Fibroblast of skin of left quadriceps (primary cell): ENCODE results near the gene NPAS3.

ENCODE experiments used
- DNase-seq, 2 experiments: peaks; one replicate each; pipeline ENCODE4 v3.0.0-alpha.2; 2013; ENCODE audit warnings: low read depth in 2 of 2

The NPAS3 gene

GRCh38 chr14:33441633-33442032, 503.0 kb downstream of the NPAS3 start:
- DNase-seq = no peak

DNA sequence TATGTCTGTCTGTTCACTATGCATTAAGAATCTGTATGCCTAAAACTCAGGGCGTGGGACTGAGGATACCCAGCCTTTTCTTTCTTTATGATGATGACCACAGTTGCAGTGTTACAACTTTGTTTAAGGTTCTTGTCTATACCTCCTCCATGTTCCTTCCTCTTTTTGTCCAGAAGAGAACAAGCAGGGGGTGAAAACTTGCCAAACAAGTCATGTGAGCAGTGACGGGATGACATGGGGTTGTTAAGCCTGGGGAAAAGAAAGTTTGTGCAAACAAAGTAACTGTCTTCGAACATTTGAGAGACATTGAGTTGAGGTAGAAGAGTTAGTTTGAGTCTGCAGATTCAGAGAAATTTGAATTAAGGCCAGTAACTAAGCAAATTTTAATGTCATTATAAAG, 505.5 kb downstream of the NPAS3 start:
- no peak for DNase-seq

DNA sequence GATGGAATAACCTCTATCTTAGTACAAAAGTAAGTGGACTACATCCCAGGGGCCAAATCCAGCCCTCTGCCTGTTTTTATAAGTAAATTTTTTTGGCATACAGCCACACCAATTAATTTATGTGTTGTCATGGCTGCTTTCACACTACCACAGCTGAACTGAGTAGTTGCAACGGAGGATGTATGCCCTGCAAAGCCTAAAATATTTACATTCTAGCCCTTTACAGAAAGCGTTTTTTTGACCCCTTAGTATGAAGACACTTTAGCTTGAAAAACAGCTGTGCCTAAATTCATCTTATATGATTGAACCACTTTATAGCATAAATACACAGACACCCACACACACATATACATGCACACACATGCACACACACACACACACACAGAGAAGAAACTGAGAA, 510.6 kb downstream of the NPAS3 start:
- no peak for DNase-seq

DNA sequence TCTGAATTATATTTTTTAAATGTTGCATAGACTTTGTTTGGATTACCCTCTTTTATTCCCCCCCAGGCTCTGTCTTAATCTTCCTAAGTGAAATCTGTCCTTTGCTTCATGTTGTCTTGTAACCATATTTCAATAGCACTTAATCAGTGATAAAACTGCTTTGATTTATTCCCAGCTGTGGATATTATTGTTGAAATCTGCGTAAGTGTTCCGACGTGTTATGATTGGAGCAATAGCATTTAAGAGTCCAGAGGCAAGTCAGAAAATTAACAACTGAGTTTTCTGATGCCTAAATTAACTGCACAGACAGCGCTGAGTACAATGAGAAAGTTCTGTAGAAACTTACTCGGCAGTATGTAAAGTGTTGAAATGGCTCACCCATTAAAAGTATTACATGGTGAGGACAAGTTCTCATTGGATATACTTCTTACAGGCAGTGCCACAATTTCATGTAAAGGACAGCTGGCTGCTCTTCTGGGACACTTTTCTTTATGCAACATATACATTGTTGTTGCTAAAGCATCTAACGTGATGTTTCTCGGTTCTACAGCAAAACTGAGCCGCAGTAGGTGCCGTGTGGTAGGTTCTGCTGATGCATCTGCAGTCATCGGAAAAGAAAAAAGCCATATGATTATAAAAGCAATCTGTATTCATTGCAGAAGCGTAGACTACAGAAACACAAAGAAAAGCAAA, 511.2 kb downstream of the NPAS3 start:
- no peak for DNase-seq

DNA sequence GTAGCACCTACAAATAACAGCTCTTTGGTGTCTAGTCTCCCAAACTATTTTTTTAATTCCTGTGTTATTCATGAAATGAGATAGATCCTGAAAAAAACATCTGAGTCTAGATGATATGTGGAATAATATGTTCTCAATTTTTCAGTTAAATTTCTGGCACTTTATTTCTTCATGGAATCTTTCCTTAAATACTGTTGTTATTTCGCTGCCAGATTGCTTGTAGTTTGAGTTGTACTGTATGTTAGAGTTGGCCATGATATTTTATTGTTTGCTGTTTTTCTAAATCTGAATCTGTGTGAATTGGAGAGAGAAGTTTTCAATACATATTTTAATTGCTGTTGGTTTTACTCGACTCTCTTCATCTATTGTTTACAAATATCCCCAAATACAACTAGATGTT, 511.7 kb downstream of the NPAS3 start:
- no peak for DNase-seq

GRCh38 chr14:33451211-33451610, 512.5 kb downstream of the NPAS3 start:
- DNase-seq = no peak

DNA sequence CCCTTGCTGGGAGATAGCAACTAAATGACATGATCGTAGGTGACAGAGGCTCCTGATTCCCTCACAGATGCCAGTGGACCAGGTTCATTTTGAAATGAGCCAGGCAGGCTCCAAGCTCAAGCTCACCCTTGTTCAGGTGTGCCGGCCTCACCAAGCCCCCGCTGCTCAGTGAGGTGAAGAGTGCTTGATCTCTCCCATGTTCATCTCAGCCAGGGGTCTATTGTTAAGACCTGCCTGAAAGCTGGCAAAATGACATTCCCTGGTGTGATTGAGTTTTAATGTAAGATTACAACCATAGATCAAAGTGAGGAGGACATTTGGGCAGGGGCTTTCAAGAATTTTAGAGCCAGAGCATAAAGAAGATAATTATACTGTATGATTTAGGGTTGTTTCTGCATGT, 514.3 kb downstream of the NPAS3 start:
- no peak for DNase-seq

- DNase-seq = no peak
These were observed 515.4 kb downstream of the NPAS3 start for GRCh38 chr14:33454022-33454595.

DNA sequence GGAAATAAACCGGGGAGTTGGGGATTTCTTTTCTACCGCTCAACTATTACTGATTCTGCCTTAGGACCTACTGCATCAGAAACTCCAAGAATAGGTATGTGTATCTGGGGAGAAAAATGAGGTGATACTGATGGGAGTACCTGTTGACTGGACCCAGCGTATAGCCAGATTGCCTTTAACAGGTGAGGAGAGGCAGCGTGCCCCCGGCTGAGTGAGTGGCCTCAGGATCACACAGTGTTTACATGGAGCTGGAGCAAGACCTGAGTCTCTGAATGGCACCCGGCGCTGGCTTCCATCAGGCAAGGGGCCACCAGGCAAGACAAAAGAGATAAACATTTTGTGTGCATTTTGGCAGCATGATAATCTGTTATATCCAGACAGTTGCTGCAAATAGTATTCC, 516.0 kb downstream of the NPAS3 start:
- no peak for DNase-seq

DNA sequence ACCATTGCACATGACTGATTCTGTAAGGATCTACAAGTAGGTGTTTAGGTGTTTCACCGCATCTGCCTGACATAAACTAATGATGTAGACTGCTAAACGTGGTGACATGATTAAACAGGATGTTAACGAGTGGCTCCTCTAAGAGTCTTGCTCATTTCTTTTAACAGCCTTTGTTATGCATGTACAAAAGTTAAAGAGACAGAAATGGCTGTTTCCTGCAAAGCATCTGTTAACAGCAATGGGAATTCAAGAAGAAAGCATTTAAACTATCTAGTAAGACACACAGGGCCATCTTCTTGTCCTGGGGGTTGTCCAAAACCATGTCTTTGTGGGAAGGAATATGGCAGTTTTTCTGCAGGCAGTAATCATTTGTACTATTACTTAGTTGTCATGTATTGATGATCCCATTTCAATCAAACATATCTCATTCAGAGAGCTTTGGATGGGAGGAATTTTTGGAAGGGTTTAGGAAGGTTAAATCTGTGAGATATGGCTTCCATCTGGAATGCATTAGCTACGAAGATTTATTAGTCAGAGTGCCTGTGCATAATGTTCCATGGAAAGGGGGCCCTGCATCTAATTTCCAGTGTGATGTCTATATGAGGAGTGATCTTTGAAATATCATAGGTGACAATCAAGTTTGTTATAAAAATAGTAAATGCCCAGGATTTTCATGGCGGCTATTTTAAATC, 517.1 kb downstream of the NPAS3 start:
- peak; percentile 7 to 28 for DNase-seq

DNA sequence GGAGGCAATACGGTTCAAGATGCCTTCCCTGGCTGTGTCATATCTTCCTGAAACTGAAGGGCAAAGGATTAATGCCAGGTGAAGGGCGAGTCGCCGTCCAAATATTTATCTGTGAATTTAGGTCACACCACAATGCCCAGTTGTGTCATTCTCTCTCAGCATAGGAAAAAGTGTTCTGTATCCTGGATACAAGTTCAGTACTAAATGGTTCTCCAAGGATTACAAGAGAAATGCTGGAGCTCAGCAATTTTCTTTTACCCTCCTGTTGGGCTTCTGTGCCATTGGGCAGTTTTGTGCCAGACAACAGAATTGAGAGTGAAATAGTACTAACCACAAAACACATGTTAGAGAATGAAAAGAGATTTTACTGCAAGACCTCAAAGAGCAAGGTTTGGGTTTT, 518.3 kb downstream of the NPAS3 start:
- no peak for DNase-seq

DNA sequence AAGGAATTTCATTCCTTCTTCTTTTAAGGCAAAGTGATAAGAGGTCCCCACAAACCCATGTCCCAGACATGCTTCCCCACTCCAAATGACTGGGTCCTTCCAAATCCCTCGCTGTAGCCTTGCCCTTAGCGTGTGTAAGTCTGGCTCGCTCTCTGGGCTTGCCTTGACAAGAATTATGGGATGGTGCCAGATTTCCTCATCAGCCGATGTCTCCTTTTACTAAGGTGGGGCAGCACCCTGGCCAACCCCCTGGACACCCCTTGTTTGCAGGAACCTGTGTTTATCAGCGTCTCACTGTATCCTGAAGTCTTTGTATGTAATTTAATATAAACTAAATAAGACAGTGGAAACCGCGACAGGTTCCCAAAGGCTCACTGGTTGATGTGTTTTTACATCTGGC, 518.9 kb downstream of the NPAS3 start:
- no peak for DNase-seq

DNA sequence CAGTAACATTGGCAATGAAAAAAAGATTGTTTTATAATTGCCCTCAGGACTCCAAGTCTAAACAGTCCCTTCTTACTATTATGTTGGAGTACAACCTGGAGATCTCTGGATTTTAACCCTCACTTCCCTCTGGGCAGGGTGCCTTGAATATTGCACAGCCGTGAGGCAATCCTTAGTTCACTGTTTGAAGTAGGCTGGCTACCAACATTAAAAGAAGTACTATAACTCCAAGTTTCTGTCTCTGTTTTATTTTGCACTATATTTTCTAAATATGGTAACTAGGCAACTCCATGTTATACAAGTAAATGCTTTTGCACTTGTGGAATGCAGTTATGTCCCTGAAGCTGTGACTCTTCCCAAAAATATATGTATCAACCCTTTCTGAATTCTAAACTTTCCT, 521.5 kb downstream of the NPAS3 start:
- no peak for DNase-seq

- no peak for DNase-seq
These were observed 522.4 kb downstream of the NPAS3 start for GRCh38 chr14:33461036-33461435.

DNA sequence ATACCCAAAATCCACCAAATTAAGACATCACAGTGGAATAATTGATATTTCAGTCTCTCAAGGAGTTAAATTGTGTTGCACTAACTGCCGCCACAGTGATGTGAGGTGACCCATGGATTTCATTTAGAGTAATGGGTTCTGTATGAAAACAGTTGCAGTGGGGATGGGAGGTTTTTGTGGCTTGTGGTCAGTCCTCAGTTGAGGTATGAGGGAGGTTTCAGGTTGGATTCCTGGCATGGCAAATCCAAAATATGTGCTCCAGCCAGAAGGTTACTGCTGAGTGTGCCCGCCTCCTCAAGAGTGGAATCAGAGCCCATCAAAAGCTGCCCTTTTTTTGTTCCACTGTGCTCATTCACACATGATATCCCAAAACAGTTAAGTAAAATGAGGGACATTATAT, 525.1 kb downstream of the NPAS3 start:
- no peak for DNase-seq

DNA sequence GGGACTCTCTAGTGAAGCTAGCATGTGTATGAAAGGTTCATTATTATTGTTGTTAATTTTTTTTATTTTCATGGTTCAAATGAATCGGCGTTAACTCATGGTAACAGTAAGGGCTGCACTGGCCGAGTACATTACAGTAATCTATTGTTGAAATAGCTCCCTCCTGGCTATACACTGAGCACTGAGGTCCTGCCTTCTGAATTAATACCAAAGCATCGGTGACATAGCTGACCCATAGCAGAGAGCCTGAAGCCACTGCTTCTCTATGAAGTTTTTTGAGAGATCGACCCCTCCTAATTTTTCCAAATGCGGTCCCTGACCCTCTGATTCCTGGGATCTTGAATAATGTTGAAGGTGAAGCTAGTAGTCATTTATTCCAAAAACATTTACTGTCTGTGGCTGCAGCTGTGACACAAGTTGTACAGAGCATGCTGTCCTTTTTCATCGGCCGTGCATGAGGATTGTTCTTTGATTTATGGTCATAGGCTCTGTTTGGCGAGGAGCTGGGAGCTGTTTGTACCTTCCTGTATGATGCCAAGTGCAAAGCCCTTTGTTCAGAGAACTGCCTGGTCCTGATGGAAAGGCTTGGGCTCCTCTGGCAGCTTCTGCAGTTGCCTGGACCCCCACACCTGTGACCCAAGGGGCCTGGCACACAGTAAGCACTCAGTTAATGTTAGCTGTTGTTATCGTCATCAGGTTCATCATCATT, 525.7 kb downstream of the NPAS3 start:
- no peak for DNase-seq

- DNase-seq = no peak
These were observed 527.4 kb downstream of the NPAS3 start for GRCh38 chr14:33465846-33466700.

GRCh38 chr14:33467971-33468370, 529.3 kb downstream of the NPAS3 start:
- DNase-seq = no peak

- no peak for DNase-seq
These were observed 531.2 kb downstream of the NPAS3 start for GRCh38 chr14:33469898-33470297.

DNA sequence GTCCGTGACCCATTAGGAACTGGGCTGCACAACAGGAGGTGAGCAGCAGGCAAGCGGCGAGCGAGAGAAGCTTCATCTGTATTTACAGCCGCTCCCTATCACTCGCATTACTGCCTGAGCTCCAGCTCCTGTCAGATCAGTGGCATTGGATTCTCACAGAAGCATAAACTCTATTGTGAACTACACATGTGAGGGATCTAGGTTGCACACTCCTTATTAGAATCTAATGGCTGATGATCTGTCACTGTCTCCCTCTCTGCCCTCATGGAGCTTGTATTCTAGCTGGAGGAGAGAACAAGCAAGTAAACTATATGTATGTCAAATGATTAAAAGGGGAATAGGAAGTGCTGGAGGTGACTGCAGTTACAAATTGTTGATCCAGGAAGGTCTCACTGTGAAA, 533.1 kb downstream of the NPAS3 start:
- no peak for DNase-seq

GRCh38 chr14:33475623-33476022, 536.9 kb downstream of the NPAS3 start:
- DNase-seq = peak in 1 of 2 experiments; percentile 7

DNA sequence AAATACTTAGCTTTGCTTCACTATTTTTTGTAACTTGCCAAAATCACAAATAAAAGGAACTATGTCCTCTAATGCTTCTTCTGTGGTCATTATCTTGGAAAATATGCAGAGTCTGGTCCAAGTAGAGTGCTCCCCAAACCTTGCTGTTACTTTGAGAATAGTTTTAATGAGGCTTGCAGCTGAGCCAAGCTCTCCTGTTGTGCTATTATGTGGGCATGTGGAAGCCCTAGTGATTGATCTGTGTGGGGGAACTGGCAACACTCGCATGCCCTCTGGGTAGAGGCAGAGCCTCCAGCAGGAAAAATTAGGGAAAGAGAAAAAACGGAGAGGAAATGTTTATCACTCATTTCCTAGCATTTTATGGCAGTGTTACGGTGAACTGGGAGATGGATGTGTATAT, 539.1 kb downstream of the NPAS3 start:
- DNase-seq = no peak
